ENCODE data around the gene NINJ2.

DNA sequence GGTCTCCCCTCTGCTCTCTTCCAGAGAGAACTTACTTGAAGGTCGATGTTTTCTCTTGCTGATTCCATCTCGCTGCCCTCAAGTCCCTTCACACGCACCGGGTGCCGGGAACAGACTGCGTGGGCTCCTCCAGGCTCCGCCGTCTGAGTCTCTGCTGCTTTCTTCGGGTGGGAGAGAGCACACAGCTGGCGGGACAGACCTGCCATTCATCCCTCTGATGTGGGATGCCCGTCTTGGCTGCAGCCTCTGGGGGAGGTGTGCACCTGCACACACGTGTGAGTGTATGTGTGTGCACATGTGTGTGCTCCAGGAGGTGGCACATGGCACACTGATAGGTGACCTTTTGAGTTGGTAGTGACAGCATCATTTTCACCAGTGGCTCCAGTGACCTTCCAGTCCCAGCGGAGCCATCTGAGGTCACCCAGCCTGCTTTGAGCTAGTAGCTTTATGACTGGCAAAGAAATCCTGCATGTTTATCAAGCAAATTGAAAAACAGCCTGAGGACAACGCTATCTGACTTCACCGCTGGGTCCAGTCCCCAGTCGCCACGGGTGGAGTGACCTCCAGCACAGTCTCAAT, at the start of gene NINJ2:
- TF ChIP-seq, protein P1, sequence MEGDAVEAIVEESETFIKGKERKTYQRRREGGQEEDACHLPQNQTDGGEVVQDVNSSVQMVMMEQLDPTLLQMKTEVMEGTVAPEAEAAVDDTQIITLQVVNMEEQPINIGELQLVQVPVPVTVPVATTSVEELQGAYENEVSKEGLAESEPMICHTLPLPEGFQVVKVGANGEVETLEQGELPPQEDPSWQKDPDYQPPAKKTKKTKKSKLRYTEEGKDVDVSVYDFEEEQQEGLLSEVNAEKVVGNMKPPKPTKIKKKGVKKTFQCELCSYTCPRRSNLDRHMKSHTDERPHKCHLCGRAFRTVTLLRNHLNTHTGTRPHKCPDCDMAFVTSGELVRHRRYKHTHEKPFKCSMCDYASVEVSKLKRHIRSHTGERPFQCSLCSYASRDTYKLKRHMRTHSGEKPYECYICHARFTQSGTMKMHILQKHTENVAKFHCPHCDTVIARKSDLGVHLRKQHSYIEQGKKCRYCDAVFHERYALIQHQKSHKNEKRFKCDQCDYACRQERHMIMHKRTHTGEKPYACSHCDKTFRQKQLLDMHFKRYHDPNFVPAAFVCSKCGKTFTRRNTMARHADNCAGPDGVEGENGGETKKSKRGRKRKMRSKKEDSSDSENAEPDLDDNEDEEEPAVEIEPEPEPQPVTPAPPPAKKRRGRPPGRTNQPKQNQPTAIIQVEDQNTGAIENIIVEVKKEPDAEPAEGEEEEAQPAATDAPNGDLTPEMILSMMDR (IDR thresholded peaks at IDR 0.05): no peak
- TF ChIP-seq POLR2A (IDR thresholded peaks at IDR 0.05): peak in 1 of 2 donors; percentile 23
